NCI-H1092 (cell line): ENCODE data around the gene ITM2B.

Experiments used
- DNase-seq: peaks from one replicate; lab custom pipeline; 2025; lab: John Stamatoyannopoulos, UW

Gene ITM2B

DNA sequence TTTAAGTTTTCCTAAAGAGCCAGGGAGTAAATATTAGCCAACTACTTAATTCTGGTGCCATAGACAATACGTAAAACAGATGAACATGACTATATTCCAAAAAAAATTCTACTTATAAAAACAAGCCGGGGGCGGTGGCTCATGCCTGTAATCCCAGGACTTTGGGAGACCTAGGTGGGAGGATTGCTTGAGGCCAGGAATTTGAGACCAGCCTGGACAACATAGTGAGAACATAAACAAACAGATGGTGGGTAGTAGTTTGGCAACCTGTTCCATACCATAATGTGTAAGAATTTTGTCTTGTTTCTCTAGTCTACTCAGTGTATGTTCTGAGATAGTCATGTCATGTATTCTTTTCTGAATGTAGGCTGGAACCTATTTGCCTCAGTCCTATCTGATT is 25.4 kb downstream of the ITM2B start:
- DNase-seq = no peak

DNA sequence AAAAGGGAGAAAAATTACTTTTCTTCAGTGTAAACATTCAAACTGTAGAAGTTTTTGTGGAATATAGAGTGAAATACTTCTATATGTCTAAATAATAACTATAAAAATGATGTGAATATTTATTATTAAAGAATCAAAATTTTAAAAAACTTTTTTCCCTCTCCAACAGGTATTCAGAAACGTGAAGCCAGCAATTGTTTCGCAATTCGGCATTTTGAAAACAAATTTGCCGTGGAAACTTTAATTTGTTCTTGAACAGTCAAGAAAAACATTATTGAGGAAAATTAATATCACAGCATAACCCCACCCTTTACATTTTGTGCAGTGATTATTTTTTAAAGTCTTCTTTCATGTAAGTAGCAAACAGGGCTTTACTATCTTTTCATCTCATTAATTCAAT is 28.0 kb downstream of the ITM2B start:
- DNase-seq = no peak

DNA sequence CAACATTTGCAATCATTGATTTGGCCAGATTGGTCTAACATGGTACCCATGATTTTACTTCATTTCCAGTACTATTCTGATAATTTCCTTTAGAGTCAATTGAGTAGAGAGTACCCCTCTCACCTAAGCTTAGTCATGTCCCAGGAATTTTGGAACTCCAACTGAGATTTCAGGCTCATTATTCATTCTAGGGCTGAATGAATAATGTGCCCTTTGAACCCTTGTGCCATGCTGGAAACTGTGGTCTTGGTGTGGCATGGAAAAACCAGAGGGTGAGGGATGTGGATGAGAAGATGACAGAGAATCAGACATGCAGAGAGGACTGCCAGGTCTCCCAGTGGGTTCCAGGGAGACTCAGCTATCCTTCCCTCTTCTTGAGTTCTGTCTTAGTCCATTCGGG is 30.2 kb downstream of the ITM2B start:
- no peak for DNase-seq

DNA sequence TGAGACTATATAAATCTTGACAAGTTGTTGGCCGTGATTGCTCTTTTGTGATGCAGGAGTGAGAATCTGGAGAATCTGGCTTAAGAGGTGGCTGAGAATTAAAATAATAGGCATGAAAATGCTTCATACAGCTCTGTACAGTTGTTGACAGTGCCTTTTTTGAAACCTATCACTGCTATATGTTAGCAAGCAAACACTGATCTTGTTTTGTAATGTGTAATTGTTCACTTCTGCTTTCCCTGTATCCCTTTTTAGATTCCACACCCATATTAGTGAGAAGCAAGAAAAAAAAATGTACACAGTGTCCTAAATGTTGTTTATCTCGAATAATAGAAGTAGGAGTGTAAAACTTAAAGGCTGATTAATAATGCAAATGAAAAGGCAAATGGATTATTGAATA is 31.1 kb downstream of the ITM2B start:
- no peak for DNase-seq

DNA sequence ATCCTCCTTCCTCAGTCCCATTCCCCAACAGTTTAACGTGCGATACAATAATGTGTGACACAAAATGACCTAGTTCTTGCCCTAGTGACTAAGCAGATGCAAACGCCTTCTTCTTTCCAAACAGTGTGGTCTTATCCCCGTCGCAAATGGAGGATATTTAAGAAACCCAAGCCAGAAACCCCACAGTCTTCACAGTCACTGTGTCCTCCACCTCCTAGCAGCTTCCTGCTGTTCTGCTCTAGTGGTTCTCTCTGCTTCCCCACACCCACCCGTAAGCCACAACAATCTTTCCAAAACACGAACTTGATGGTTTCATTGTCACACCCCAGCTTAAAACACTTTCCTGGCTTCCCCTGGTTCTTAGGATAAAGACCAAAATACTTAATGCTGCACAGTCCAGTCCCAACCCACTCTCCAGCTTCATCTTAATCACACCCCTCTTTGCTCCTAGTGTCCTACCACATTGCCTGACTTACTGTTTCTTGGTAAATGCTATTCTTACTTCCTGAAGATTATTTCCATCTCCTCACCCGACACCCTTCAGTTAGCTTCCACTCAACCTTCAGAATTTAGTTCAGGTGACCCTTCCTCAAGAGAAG is 32.3 kb downstream of the ITM2B start:
- DNase-seq = no peak

DNA sequence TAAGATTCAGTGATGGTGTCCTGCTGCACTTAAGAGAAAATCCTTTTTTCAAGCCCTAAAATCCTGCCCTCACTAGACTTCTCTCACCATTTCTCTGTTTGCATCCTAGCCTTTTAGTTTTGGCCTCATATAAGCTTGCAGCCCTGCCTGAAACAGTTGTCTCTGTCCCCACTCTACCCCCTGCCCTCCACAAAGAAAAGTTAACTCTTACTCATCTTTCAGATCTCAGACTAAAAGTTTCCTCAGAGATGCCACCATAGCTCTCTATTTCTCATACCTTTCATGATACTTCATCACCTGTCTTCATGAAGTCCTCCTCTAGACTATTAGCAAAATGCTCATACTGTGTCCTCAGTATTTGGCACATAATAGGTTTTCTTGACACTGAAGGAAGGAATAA is 33.1 kb downstream of the ITM2B start:
- DNase-seq = no peak

DNA sequence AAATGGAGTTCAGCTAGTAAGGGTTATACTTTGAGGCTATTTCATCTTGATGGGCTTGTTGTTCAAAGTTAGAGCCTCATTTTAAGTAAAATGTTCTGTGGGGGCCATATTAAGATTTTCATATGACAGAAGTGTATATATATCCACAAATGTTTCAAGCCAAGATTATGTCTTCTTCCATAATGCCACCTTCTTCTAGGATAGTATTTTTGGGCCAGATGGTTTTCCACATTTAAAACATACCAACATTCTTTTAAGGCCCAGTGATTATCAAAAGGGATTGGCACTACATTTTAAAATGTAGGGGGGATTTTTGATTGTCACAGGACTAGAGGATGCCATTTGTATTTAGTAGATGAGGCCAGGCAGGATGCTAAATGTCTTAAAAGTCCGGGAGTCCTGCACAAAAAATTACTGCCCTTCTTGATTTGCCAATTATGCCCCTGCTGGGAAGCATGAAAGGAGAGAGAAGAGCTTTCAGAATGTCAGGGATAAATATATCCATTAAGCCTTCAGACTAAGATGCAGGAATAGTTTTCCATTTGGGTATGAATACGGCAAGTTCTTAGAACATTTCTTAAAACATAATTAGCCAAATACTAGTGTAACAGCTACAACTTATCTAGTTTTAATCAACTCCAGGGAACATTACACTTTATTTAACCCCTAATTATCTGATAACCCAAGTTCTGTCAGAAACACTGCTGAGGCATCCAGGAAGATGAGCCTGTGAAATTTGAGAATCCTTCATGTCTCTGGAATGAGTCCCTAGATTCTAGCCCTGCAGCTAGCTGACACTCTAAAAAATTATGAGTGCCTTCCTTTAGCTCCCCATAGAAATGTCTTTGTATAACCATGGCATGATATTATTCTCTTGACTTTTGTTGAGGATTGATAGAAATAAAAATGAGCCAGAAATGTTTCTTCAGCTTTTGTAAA is 34.0 kb downstream of the ITM2B start:
- no peak for DNase-seq

DNA sequence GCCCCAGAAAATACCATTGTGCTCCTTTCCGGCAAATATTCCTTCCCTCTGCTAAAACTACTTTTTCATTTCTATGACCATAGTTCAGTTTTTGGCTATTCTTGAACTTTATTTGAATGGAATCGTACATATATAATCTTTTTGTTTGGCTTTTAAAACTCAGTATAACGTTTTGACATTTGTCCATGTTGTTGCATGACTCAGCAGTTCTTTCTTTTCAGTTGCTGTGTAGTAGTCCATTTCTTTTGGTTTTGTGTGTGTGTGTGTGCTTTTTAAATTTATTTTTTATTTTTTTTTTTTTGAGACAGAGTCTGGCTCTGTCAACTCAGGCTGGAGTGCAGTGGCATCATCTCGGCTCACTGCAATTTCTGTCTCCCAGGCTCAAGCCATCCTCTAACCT is 35.0 kb downstream of the ITM2B start:
- DNase-seq = no peak

DNA sequence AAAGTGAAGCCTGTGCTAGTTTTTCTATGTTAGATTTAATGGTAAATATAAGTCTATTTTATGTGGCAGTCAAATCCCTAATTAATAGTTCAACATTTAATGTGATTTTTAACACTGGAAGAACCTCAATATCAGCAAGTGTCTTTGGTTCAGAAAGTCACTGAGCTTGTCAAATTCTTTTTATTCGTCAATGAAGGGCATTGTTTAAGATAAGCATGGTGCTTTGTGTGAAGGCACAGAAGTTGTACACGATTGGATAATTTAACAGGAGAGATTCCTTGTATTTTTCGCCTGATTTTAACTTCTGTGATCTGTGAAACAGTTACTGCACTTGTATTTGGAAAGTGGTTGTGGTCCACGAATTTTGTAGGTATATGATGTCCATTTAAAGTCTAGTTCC is 40.3 kb downstream of the ITM2B start:
- DNase-seq = no peak

DNA sequence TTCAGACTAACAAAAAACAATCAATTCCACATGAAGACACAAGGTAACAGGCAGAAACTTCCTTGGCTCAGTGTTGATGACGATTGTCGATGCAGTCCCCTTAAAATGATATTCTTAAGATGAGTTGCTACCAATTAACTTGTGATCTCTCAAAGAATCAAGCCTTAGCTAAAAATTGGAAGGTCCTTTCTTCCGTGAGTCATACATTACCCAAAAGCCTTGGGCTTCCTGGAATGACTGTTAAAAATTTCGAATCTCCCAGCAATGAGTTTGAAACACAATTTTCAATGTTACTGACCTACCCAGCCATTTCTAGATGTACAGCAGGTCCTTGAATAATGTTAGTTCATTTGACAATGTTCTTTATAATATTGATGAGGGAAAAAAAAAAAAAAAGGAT is 42.5 kb downstream of the ITM2B start:
- DNase-seq = no peak

DNA sequence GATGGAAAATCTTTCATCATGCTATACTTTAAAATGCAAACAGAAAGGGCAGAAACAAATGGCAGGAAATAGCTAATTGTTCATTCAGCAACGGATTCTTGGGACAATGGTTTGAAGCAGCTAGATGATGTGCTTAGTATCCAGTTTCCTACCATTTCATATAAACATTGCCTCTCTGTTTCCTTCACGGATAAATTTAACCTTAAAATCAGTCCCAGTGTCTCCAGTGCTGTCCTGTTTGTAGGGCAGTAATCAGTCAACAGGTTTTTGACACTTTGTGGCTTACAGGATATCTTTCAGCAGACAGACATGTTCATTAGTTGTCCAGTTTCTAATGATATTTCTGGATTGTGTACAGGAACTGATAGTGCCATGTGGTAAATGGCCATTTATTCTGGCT is 45.8 kb downstream of the ITM2B start:
- no peak for DNase-seq

DNA sequence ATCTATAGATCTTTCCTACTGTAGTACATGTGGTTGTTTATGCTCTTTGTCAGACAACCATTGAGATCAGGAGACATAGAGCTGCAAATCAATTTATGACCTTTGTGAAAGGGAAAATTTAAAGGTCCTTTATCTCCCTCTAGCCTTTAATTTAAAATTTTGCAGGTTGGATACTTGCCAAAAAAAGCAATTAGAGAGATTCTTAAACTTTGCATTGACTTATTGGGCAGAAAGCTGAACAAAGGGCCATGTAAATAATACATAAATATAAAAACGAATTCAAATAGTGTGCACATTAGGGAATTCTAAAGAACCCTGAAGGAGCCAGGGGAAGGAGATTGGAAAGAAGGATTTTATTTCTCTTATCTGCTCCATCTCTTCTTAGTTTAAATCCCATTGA is 48.5 kb downstream of the ITM2B start:
- no peak for DNase-seq

DNA sequence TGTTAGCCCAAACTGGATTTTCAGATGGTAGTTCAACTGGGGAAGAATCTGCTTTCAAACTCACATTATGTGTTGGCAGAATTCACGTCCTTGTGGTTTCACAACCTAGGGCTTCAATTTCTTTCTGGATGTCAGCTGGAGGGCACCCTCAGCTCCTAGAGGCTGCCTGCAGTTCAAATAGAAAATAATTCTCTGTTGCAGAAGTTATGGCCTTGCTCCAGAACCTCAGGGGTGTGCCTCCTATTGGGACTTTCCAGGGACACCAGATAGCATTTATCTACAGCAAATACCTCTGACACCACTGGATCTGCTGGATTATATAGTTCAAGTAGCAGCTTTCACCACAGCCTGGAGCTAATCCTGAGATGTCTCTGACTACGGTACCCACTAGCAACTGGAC is 58.7 kb downstream of the ITM2B start:
- DNase-seq = no peak

DNA sequence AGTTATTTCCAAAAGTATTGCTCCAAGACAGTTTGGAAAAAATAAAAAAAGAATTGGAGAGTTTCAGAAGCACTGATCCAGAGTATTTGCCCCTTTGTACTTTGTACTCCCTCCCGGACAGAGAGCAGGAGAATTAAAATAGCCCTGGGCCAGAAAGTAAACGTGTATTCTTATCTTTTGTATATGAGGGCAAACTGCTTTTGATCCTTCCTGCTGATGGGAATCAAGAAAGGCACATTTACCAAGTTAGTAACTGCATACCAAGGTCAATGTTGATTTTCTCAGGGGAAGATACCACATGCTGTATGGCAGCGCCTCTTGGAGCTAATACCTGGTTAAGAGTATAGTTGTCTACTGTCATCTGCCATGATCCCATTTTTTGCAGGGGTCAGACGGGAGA is 59.6 kb downstream of the ITM2B start:
- no peak for DNase-seq

DNA sequence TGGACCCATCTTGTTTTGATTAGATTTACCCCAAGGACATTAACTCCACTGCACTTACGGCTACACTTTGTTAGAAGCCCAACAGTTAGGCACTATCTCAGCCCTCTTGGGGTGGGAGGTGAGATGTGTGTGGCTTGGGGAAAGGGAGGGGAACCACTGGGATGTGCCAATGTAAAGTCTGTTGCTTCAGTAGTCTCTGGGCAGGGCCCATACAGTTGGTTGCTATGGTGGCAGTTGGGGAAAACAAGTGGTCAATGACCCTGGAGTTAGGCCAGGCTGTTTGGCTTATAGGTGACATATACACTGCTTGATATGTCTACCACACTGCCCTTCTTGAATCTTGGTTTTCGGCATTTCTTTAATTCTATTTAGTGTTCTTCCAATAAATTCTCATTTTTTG is 61.6 kb downstream of the ITM2B start:
- no peak for DNase-seq

DNA sequence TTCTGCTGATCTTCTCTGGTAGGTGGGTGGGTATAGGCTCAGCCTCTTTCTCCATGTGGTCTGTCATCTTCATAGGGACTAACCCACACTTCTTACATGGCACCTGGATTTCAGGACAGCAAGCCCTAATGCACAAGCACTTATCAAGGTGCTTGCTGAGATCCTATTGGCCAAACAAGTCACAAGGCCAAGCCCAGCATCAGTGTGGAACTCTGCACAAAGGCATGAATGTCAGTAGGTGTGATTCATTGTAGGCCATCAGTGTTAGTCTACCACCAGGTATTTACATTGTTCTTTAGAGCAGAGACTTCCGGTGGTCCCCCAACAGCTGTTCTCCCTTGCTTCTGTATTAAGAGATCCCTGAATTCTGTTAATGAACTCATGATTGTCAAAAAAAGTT is 62.3 kb downstream of the ITM2B start:
- no peak for DNase-seq

DNA sequence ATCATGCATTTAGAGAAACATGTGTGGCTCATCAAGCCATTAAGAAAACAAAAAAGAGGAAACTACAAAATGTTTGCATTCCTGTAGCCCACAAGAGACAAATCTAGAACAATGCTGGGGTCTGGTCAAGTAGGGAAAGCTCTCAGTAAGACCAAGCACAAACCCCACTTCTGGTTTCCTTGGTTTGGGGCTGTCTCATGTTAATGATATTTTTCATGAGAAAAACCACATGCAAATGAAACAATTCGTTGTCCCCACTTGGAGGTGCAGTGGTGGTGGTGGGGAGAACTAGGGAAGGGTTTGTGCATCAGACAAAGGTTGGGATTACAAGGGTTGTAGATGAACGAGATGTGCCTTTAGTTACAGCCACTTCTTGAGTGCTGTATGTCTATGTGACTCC is 63.5 kb downstream of the ITM2B start:
- no peak for DNase-seq

DNA sequence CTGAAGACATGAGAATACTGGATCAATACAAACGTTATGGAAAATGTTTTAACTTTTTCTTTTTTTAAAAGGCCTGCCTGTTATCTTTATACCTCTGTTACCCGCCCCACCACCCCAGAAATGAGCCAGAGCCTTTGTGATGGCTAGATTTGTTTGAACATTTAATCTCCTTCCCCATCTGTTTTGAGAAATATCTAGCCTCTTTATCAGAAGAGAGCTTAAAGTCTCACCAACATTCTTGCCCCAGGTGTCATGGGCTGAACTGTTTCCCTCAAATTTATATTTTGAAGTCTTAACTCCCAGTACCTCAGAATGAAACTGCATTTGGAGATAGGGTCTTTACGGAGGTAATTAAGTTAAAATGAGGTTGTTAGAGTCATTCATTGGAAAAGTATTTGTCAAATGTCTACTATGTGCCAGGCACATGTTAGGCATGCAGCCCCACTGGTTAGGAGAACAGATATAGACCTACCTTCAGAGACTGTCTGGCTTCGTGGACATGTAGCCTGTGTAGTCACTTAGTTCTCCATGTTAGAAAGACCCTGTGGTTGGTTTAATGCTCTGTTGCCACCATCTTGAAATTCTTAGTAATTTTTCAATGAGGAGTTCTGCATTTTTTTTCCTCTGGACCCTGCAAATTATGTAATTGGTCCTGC is 64.3 kb downstream of the ITM2B start:
- no peak for DNase-seq

DNA sequence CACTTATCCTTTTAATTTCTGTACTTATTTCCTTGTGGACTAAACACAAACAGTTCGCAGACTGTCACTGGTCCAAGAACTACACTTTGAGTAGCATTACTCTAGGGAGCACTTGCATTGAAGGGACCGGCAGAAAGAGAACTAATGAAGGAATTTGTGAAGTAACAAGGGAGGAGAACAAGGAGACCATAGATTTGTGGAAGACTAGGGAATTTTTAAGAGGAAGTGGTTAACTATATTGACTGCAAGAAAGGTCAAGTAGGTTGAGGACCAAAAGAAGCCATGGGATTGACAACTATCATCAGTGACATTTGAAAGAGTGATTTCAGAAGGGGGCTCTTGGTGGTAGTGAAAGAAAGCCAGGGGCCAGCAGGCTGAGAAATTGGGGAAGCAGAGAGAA is 66.6 kb downstream of the ITM2B start:
- no peak for DNase-seq

DNA sequence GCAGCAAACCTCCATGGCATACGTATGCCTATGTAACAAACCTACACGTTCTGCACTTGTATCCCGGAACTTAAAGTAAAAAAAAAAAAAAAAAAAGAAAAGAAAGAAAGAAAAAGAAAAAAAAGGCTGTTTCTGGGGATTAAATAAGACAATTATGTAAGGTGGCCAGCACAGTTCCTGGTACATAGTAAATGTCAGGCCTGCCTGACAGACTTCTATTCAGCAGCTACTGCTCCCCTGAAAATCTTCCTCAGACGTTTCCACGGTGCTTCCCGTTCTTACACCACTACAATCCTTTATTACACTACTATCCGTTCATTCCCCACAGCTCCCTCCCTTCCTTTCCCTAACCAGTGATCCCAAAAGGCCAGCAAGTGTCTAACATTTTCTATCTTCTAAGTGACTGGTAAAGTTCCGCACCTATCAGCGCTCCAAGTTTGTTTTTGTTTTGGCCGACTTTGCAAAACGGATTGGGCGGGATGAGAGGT is 69.9 kb downstream of the ITM2B start:
- no peak for DNase-seq

DNA sequence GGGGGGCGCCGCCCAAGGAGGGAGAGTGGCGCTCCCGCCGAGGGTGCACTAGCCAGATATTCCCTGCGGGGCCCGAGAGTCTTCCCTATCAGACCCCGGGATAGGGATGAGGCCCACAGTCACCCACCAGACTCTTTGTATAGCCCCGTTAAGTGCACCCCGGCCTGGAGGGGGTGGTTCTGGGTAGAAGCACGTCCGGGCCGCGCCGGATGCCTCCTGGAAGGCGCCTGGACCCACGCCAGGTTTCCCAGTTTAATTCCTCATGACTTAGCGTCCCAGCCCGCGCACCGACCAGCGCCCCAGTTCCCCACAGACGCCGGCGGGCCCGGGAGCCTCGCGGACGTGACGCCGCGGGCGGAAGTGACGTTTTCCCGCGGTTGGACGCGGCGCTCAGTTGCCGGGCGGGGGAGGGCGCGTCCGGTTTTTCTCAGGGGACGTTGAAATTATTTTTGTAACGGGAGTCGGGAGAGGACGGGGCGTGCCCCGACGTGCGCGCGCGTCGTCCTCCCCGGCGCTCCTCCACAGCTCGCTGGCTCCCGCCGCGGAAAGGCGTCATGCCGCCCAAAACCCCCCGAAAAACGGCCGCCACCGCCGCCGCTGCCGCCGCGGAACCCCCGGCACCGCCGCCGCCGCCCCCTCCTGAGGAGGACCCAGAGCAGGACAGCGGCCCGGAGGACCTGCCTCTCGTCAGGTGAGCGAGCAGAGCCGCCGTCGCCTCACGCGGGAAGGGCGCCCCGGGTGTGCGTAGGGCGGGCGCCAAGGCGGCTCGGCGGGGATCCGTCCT is 70.5 kb downstream of the ITM2B start, which contains the start of gene RB1:
Gene RB1 (plus strand): TSS at position 393 of the 784 bp plus-strand sequence. CDS start 162 bp downstream, at position 555.
- peak; percentile 72 for DNase-seq
